Measurements from ENCODE around the gene FCGBP.

The FCGBP gene

DNA sequence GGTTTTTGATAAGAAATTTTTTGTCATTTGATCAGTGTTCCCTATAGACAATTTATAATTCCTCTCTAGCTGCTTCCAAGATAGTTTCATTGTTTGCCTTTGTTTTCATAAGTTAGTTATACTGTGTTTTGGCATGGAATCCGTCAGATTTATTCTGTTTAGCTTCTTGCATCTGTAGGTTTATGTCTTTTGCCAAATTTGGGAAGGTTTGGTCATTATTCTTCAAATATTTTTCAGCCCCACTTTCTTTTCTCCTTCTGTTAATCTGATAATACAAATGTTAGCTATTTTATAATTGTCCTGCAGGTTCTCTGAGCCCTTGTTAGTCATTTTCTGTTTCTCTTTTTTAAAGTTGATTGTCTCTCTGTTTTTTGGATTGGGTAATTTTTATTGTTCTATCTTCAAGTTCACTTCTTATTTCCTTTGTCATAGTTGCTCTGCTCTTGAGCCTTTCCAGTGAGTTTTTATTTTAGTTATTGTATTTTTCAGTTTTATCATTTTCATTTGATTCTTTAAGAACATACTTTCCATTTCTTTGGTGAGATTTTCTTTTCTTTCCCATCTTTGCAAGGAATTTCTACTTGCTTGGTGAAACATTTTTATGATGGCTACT, 5.9 kb upstream of the FCGBP start:
- Histone ChIP-seq H3K4me3 (ENCODE audit: low read depth, low read length) (no peak overlapping the region), H3K36me3 (no peaks in the 10 kb centered on the region), H3K4me1 (no peaks in the 10 kb centered on the region), H3K9me3 (no peaks in the 10 kb centered on the region), H3K27me3 (peaks cover 3% of the 10 kb centered on the region; the same call in 1 of the 2 replicates)
- DNase-seq, result no peak
- TF ChIP-seq CTCF (IDR thresholded peaks at IDR 0.05; ENCODE audit: low read depth, low read length), result no peak

GRCh38 chr19:39939556-39939955, 5.1 kb upstream of the FCGBP start:
- H3K36me3 ChIP-seq, result no peaks in the 10 kb centered on the region

DNA sequence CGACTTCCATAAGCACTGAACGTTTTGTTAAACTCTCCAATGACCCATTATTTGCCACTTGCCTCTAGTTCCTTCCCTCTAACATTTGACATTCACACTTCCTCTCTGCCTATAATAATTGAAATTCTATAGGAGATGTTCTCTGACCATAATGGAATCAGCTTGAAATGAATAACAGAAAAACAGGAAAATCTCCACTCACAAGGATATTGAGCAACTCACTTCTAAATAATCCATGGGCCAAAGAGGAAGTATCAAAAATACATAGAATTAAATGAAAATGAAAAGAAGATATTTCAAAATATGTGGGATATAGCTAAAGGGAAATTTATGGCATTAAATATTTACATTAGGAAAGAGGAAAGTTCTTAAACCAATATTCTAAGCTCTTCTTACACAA, 3.4 kb upstream of the FCGBP start:
- no peaks in the 10 kb centered on the region for H3K36me3 ChIP-seq
- no peak for TF ChIP-seq CTCF (IDR thresholded peaks at IDR 0.05; ENCODE audit: low read depth, low read length)
- no peak for DNase-seq

More at GRCh38 chr19:39939556-39939955, 5.1 kb upstream of the FCGBP start:
- no peak for DNase-seq
- peaks cover 3% of the 10 kb centered on the region; the same call in 1 of the 2 replicates for H3K27me3 ChIP-seq
- H3K4me1 ChIP-seq, result no peaks in the 10 kb centered on the region
- no peak for TF ChIP-seq CTCF (IDR thresholded peaks at IDR 0.05; ENCODE audit: low read depth, low read length)
- H3K9me3 ChIP-seq, result no peaks in the 10 kb centered on the region
- H3K4me3 ChIP-seq (ENCODE audit: low read depth, low read length), result no peak overlapping the region

GRCh38 chr19:39937094-39937720, 2.8 kb upstream of the FCGBP start:
- peaks cover 6% of the 10 kb centered on the region; the same call in 1 of the 2 replicates for H3K27me3 ChIP-seq
- no peaks in the 10 kb centered on the region for H3K36me3 ChIP-seq
- no peaks in the 10 kb centered on the region for H3K9me3 ChIP-seq
- H3K4me1 ChIP-seq, result no peaks in the 10 kb centered on the region
- no peak for TF ChIP-seq CTCF (IDR thresholded peaks at IDR 0.05; ENCODE audit: low read depth, low read length)
- H3K4me3 ChIP-seq (ENCODE audit: low read depth, low read length), result no peak overlapping the region
- DNase-seq, result no peak

More for the DNA sequence above, 3.4 kb upstream of the FCGBP start:
- Histone ChIP-seq H3K4me1 (no peaks in the 10 kb centered on the region), H3K27me3 (peaks cover 6% of the 10 kb centered on the region; the same call in 1 of the 2 replicates), H3K9me3 (no peaks in the 10 kb centered on the region), H3K4me3 (ENCODE audit: low read depth, low read length) (no peak overlapping the region)

GRCh38 chr19:39936622-39937021, 2.2 kb upstream of the FCGBP start:
- H3K9me3 ChIP-seq, result no peaks in the 10 kb centered on the region
- no peak for DNase-seq
- no peak overlapping the region for H3K4me3 ChIP-seq (ENCODE audit: low read depth, low read length)
- H3K27me3 ChIP-seq, result peaks cover 6% of the 10 kb centered on the region; the same call in 1 of the 2 replicates
- TF ChIP-seq CTCF (IDR thresholded peaks at IDR 0.05; ENCODE audit: low read depth, low read length), result no peak
- no peaks in the 10 kb centered on the region for H3K36me3 ChIP-seq
- H3K4me1 ChIP-seq, result no peaks in the 10 kb centered on the region

- H3K9me3 ChIP-seq, result no peaks in the 10 kb centered on the region
- H3K4me3 ChIP-seq (ENCODE audit: low read depth, low read length), result no peak overlapping the region
- TF ChIP-seq CTCF (IDR thresholded peaks at IDR 0.05; ENCODE audit: low read depth, low read length), result no peak
- H3K27me3 ChIP-seq, result peaks cover 6% of the 10 kb centered on the region; the same call in 1 of the 2 replicates
- no peaks in the 10 kb centered on the region for H3K4me1 ChIP-seq
- no peak for DNase-seq
- H3K36me3 ChIP-seq, result no peaks in the 10 kb centered on the region
Measured at GRCh38 chr19:39936020-39936419, 1.6 kb upstream of the FCGBP start.

Data from BE2C (cell line).